ENCODE results near the gene P2RX1.

- TF ChIP-seq MAX (IDR thresholded peaks at IDR 0.05; ENCODE audit: low read depth, low read length) = no peak
- TF ChIP-seq CTCF (IDR thresholded peaks at IDR 0.05; ENCODE audit: low read depth, low read length) = no peak
- no peak for TF ChIP-seq POLR2A (IDR thresholded peaks at IDR 0.05; ENCODE audit: extremely low read depth, insufficient read length)
- no peak for TF ChIP-seq MYC (IDR thresholded peaks at IDR 0.05; ENCODE audit: low read depth, low read length)
Observed at GRCh38 chr17:3896108-3896967, 19.9 kb downstream of the P2RX1 start.
